Daoy (cell line): ENCODE results near the gene RPL29. TPM values are rescaled to one million over a fixed set of nuclear protein-coding genes. Genes with fewer than 3 reads are reported as not detected.

ENCODE experiments used
- DNase-seq: peaks from one replicate; pipeline ENCODE4 v3.0.0-alpha.2; 2015; ENCODE audit warnings: low read depth
- total RNA-seq: library from RNA; depleted of rRNA; stranded (reverse); fragments of >200 nt; shearing (Covaris generic); gene quantifications from 2 replicates; pipeline ENCODE4 v1.2.3, GENCODE V29; 2014

RPL29 gene
- total RNA-seq, 1 experiment from 2014 or later, result 1,191 TPM

- DNase-seq, result no peak
Observed at GRCh38 chr3:51966016-51966415, 29.7 kb downstream of the RPL29 start.

GRCh38 chr3:51964521-51964920 lies 31.2 kb downstream of the RPL29 start:
- no peak for DNase-seq

- no peak for DNase-seq
Observed at GRCh38 chr3:51963951-51964451, 31.7 kb downstream of the RPL29 start.

- DNase-seq, result no peak
Observed at GRCh38 chr3:51962854-51963530, 32.7 kb downstream of the RPL29 start.

- no peak for DNase-seq
Observed at GRCh38 chr3:51961602-51962569, 33.8 kb downstream of the RPL29 start.

GRCh38 chr3:51961011-51961410 lies 34.7 kb downstream of the RPL29 start:
- no peak for DNase-seq

GRCh38 chr3:51960386-51960785 lies 35.3 kb downstream of the RPL29 start:
- DNase-seq, result no peak

- no peak for DNase-seq
Observed at GRCh38 chr3:51959651-51960050, 36.0 kb downstream of the RPL29 start.

GRCh38 chr3:51958603-51959521 lies 36.8 kb downstream of the RPL29 start:
- DNase-seq, result no peak

GRCh38 chr3:51957520-51958205 lies 38.0 kb downstream of the RPL29 start:
- DNase-seq, result no peak

- peak; percentile 36 for DNase-seq
Observed at GRCh38 chr3:51955893-51956770, 39.6 kb downstream of the RPL29 start.

- no peak for DNase-seq
Observed at GRCh38 chr3:51955175-51955892, 40.4 kb downstream of the RPL29 start, which contains the start of gene GPR62. Gene GPR62, plus strand, starts transcription at chr3:51955381. Its CDS starts 272 bp downstream, at chr3:51955653.

GRCh38 chr3:51954713-51955112 lies 41.0 kb downstream of the RPL29 start:
- no peak for DNase-seq

GRCh38 chr3:51954105-51954504 lies 41.6 kb downstream of the RPL29 start:
- DNase-seq, result no peak

GRCh38 chr3:51953445-51953844 lies 42.2 kb downstream of the RPL29 start:
- no peak for DNase-seq

GRCh38 chr3:51950899-51951298 lies 44.8 kb downstream of the RPL29 start:
- DNase-seq, result no peak

GRCh38 chr3:51949121-51949520 lies 46.6 kb downstream of the RPL29 start:
- no peak for DNase-seq

- DNase-seq, result no peak
Observed at GRCh38 chr3:51948016-51948580, 47.6 kb downstream of the RPL29 start.
